H9 (cell line): Measurements from ENCODE around the gene TRABD2B. TPM values are rescaled to one million over a fixed set of nuclear protein-coding genes. Genes with fewer than 3 reads are reported as not detected.

ENCODE experiments used
- DNase-seq: peaks from one replicate; pipeline ENCODE4 v3.0.0-alpha.2; 2017
- H2AFZ ChIP-seq: one replicate; pipeline ENCODE4 v1.6.1; 2013; ENCODE audit warnings: mild to moderate bottlenecking, low read length, control low read depth, moderate library complexity
- H2AK5ac ChIP-seq: 2 replicates; pipeline ENCODE4 v1.6.1; 2013; ENCODE audit warnings: low read length, control low read depth, mixed read lengths; ENCODE audit not compliant: insufficient read length
- H2BK120ac ChIP-seq: one replicate; pipeline ENCODE4 v1.6.1; 2013; ENCODE audit warnings: low read depth, mild to moderate bottlenecking, low read length, control low read depth, inconsistent platforms; ENCODE audit not compliant: poor library complexity, severe bottlenecking
- H2BK12ac ChIP-seq: 2 replicates; pipeline ENCODE4 v1.6.1; 2013; ENCODE audit warnings: low read length, control low read depth, mixed read lengths, low read depth; ENCODE audit not compliant: insufficient read length
- H2BK15ac ChIP-seq: 2 replicates; pipeline ENCODE4 v1.6.1; 2013; ENCODE audit warnings: low read depth, low read length, control low read depth
- H2BK20ac ChIP-seq: one replicate; pipeline ENCODE4 v1.6.1; 2013; ENCODE audit warnings: low read depth, mild to moderate bottlenecking, low read length, control low read depth, inconsistent platforms; ENCODE audit not compliant: poor library complexity, severe bottlenecking
- H2BK5ac ChIP-seq: 2 replicates; pipeline ENCODE4 v1.6.1; 2013; ENCODE audit warnings: low read length, control low read depth, mixed read lengths; ENCODE audit not compliant: insufficient read length
- H3K14ac ChIP-seq: 2 replicates; pipeline ENCODE4 v1.6.1; 2013; ENCODE audit warnings: low read length, control low read depth; ENCODE audit not compliant: insufficient read depth
- H3K18ac ChIP-seq: 2 replicates; pipeline ENCODE4 v1.6.1; 2013; ENCODE audit warnings: low read depth, mild to moderate bottlenecking, mixed read lengths, low read length, control low read depth; ENCODE audit not compliant: insufficient read length
- H3K23ac ChIP-seq: 2 replicates; pipeline ENCODE4 v1.6.1; 2013; ENCODE audit warnings: low read length, control low read depth, mixed read lengths, low read depth; ENCODE audit not compliant: insufficient read length
- H3K23me2 ChIP-seq: 2 replicates; pipeline ENCODE4 v1.6.1; 2013; ENCODE audit warnings: low read depth, mild to moderate bottlenecking, mixed read lengths, low read length, control low read depth; ENCODE audit not compliant: insufficient read length, poor library complexity, severe bottlenecking
- H3K27ac ChIP-seq: 2 replicates; pipeline ENCODE4 v1.5.1; 2013; ENCODE audit warnings: low read length, control low read depth, mixed read lengths, low read depth; ENCODE audit not compliant: insufficient read length
- H3K27me3 ChIP-seq: 2 replicates; pipeline ENCODE4 v1.6.1; 2013; ENCODE audit warnings: low read length, control low read depth, inconsistent platforms; ENCODE audit not compliant: insufficient read depth
- H3K4ac ChIP-seq: 2 replicates; pipeline ENCODE4 v1.6.1; 2013; ENCODE audit warnings: low read depth, mild to moderate bottlenecking, control low read depth, inconsistent platforms, low read length, moderate library complexity
- H3K4me1 ChIP-seq: 2 replicates; pipeline ENCODE4 v1.6.1; 2013; ENCODE audit warnings: low read length, control low read depth, inconsistent platforms; ENCODE audit not compliant: insufficient read depth
- H3K4me2 ChIP-seq: 2 replicates; pipeline ENCODE4 v1.6.1; 2013; ENCODE audit warnings: low read length, control low read depth, mixed read lengths; ENCODE audit not compliant: insufficient read length, insufficient read depth
- H3K56ac ChIP-seq: 2 replicates; pipeline ENCODE4 v1.6.1; 2013; ENCODE audit warnings: low read depth, mild to moderate bottlenecking, mixed read lengths, low read length, control low read depth; ENCODE audit not compliant: insufficient read length
- H3K79me1 ChIP-seq: 2 replicates; pipeline ENCODE4 v1.6.1; 2013; ENCODE audit warnings: low read depth, mild to moderate bottlenecking, moderate library complexity, low read length, control low read depth, inconsistent platforms; ENCODE audit not compliant: insufficient read depth, poor library complexity, severe bottlenecking
- H3K79me2 ChIP-seq: 2 replicates; pipeline ENCODE4 v1.6.1; 2013; ENCODE audit warnings: low read length, control low read depth, inconsistent platforms; ENCODE audit not compliant: insufficient read depth
- H3K9ac ChIP-seq: 2 replicates; pipeline ENCODE4 v1.6.1; 2013; ENCODE audit warnings: low read length, control low read depth, mixed read lengths; ENCODE audit not compliant: insufficient read length; ENCODE audit errors: extremely low read depth
- H3K9me3 ChIP-seq: one replicate; pipeline ENCODE4 v1.6.1; 2013; ENCODE audit warnings: low read depth, low read length, inconsistent platforms; ENCODE audit not compliant: control insufficient read depth
- H3T11ph ChIP-seq: one replicate; pipeline ENCODE4 v1.6.1; 2013; ENCODE audit warnings: mild to moderate bottlenecking, low read length, control low read depth, inconsistent platforms
- H4K20me1 ChIP-seq: one replicate; pipeline ENCODE4 v1.6.1; 2013; ENCODE audit not compliant: control insufficient read depth, insufficient read length, insufficient read depth
- H4K5ac ChIP-seq: 2 replicates; pipeline ENCODE4 v1.6.1; 2013; ENCODE audit warnings: low read depth, mild to moderate bottlenecking, mixed read lengths, low read length, control low read depth; ENCODE audit not compliant: insufficient read length
- H4K8ac ChIP-seq: replicated peaks from 2 replicates; pipeline ENCODE4 v1.6.1; 2013; ENCODE audit warnings: low read length, control low read depth, mixed read lengths, low read depth; ENCODE audit not compliant: insufficient read length
- H4K91ac ChIP-seq: 2 replicates; pipeline ENCODE4 v1.6.1; 2013; ENCODE audit warnings: low read depth, mild to moderate bottlenecking, moderate library complexity, mixed read lengths, low read length, control low read depth; ENCODE audit not compliant: insufficient read length
- H3K27ac Mint-ChIP-seq, 3 experiments: 2 replicates in 2 of 3; 3 replicates in 1 of 3; pipeline ENCODE4 v1.8.0; 2020 to 2021; ENCODE audit warnings: mixed read lengths in 3 of 3, mild to moderate bottlenecking in 1 of 3, moderate library complexity in 1 of 3
- H3K27me3 Mint-ChIP-seq: 2 replicates; pipeline ENCODE4 v1.8.0; 2021; ENCODE audit warnings: low read depth, mild to moderate bottlenecking, moderate library complexity, mixed read lengths
- H3K36me3 Mint-ChIP-seq, 3 experiments: 2 replicates in 2 of 3; 3 replicates in 1 of 3; pipeline ENCODE4 v1.8.0; 2020 to 2021; ENCODE audit warnings: low read depth in 3 of 3, mixed read lengths in 3 of 3; ENCODE audit not compliant: insufficient read depth in 1 of 3
- H3K4me1 Mint-ChIP-seq, 2 experiments: 2 replicates each; pipeline ENCODE4 v1.8.0; 2020; ENCODE audit warnings: mixed read lengths in 2 of 2
- H3K4me3 Mint-ChIP-seq, 2 experiments: 2 replicates in 1 of 2; 3 replicates in 1 of 2; pipeline ENCODE4 v1.8.0; 2020 to 2021; ENCODE audit warnings: mild to moderate bottlenecking in 2 of 2, mixed read lengths in 2 of 2, moderate library complexity in 1 of 2
- H3K9me3 Mint-ChIP-seq, 2 experiments: 2 replicates in 1 of 2; 3 replicates in 1 of 2; pipeline ENCODE4 v1.8.0; 2020; ENCODE audit warnings: mild to moderate bottlenecking in 2 of 2, mixed read lengths in 2 of 2, moderate library complexity in 1 of 2
- CTCF ChIP-seq: fragments of 200-600 bp; sonication (generic); conservative IDR thresholded peaks from 3 replicates; pipeline ENCODE4 v1.8.0; 2021; ENCODE audit warnings: antibody characterized with exemption, mild to moderate bottlenecking
- whole genome bisulfite sequencing: extraction: QIAGEN DNeasy Blood & Tissue Kit; methylation state at CpG from one replicate; pipeline ENCODE4 v1.1.7; 2013; ENCODE audit warnings: missing lambda C conversion rate, low lambda C conversion rate, mixed read lengths; ENCODE audit not compliant: insufficient read length; ENCODE audit errors: extremely low coverage; 5-methylcytosine and 5-hydroxymethylcytosine counted together
- total RNA-seq: library from RNA; stranded (reverse); gene quantifications from 2 replicates; pipeline ENCODE4 v1.2.1, GENCODE V29; 2021

The TRABD2B gene
- total RNA-seq, 1 experiment from 2014 or later: 2.3 TPM

GRCh38 chr1:47917687-47918086 is 79.5 kb downstream of the TRABD2B start:
- Histone ChIP-seq H2BK12ac (no peak overlapping the region), H4K8ac (no peak overlapping the region), H3K4me1 (no peaks in the 10 kb centered on the region; the same call in 1 of the 2 replicates), H3K23me2 (no peaks in the 10 kb centered on the region), H2BK20ac (no peak overlapping the region), H4K20me1 (no peaks in the 10 kb centered on the region), H2AFZ (no peak overlapping the region), H4K5ac (no peak overlapping the region), H3K79me1 (no peaks in the 10 kb centered on the region), H3K79me2 (no peaks in the 10 kb centered on the region), H2BK5ac (no peak overlapping the region), H3K14ac (no peak overlapping the region), H2AK5ac (no peak overlapping the region), H3K18ac (no peak overlapping the region), H3K27ac (no peak overlapping the region), H3K9ac (no peak overlapping the region), H3K56ac (no peak overlapping the region), H3K4ac (no peak overlapping the region), H3K23ac (no peak overlapping the region), H2BK120ac (no peak overlapping the region), H4K91ac (no peak overlapping the region), H3K9me3 (no peaks in the 10 kb centered on the region), H2BK15ac (no peak overlapping the region), H3K4me2 (no peak overlapping the region), H3K27me3 (no peaks in the 10 kb centered on the region), H3T11ph (no peak overlapping the region)
- H3K9me3 Mint-ChIP-seq: no peaks in the 10 kb centered on the region
- no peak for DNase-seq
- H3K36me3 Mint-ChIP-seq: no peaks in the 10 kb centered on the region
- peaks cover 18 to 19% of the 10 kb centered on the region in 2 experiments for H3K4me1 Mint-ChIP-seq
- no peak overlapping the region for H3K27ac Mint-ChIP-seq
- H3K4me3 Mint-ChIP-seq: no peak overlapping the region
- H3K27me3 Mint-ChIP-seq: no peaks in the 10 kb centered on the region
- no CpG with 5 or more reads among the region's 3 CpGs for whole genome bisulfite sequencing
- TF ChIP-seq CTCF: no peak
